Sciatic nerve (tissue), 2 donors: ENCODE data around the gene ELOVL1. TPM values are rescaled to one million over a fixed set of nuclear protein-coding genes. Genes with fewer than 3 reads are reported as not detected.

Experiments used
- ATAC-seq: fragments of 200-7000 bp; cut with Tn5 transposase; one replicate; pipeline ENCODE4 v1.9.1; 2020; ENCODE audit warnings: mild to moderate bottlenecking, moderate library complexity
- DNase-seq: peaks from one replicate; pipeline ENCODE4 v3.0.0-alpha.2; 2020; ENCODE audit warnings: low spot score
- intact Hi-C: fragments of 100-400 bp; cut with DNase I; formaldehyde crosslinking; loops from one replicate; pipeline ENCODE4 v1.14.2; 2022
- total RNA-seq: library from RNA; stranded (reverse); fragmentation: NEBNext Ultra II Directional; extraction: Animal tissue kit (Norgen Biotek cat#: 25700); gene quantifications from one replicate; pipeline ENCODE4 v1.2.1, GENCODE V29; 2021
- donor health status: DM: no; HTN: no; CAD: no.
- donor health status: DM: no; HTN: no; CAD: no.

ELOVL1 gene
- total RNA-seq, 1 donor from 2014 or later: 72.4 TPM

DNA sequence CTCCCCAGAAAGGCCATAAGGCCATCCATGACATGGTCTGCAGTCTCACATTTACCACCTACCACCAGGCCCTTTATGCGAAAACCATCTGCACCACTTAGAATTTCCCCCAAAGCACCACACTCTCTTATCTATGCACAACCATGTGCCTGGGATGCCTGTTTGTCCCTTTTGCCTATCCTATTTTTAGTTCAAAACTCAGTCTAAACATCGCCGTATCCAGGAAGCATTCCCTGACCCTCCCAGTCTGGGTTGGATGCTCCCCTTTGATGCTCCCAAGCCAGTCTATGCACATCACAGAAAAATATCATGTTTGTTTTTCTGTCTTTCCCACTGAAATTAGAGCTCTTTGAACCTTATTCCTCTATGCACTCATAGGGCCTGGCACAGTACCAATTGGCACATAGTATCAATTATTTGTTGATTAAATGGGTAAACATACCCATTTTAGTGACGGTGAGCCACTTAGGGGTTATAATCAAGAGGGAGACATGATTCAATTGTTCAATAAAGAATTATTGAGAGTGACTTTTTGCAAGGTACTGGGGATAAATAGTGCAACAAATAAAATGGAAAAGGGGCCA, 23.5 kb downstream of the ELOVL1 start:
- DNase-seq (no peak), ATAC-seq (no peak)
- intact Hi-C loops: no loop called here

GRCh38 chr1:43340559-43340958, 27.3 kb downstream of the ELOVL1 start:
- DNase-seq: no peak
- ATAC-seq: no peak
- intact Hi-C loops: no loop called here

GRCh38 chr1:43339584-43340232, 28.1 kb downstream of the ELOVL1 start:
- DNase-seq: no peak
- intact Hi-C loops: no loop called here

GRCh38 chr1:43338001-43338400, 29.8 kb downstream of the ELOVL1 start:
- DNase-seq (no peak), ATAC-seq (no peak)
- intact Hi-C loops: no loop called here

More at GRCh38 chr1:43339584-43340232, 28.1 kb downstream of the ELOVL1 start:
- ATAC-seq: no peak

DNA sequence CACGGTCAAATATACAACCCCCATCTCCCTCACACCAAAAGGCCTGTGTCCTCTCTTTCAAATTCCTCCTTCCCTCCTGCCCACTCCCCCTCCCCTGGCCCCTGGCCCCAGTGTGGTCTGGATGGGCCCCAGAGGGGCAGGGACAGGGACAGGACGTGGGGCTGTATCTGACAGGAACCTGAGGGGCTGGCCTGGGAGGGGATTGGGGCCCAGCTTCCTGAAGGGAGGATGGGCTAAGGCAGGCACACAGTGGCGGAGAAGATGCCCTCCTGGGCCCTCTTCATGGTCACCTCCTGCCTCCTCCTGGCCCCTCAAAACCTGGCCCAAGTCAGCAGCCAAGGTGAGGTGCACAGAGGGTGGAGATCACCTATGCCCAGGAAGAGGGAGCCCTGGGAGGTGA, 30.2 kb downstream of the ELOVL1 start, which contains the start of gene MPL:
MPL (plus strand) TSS at position 231 of the 400 bp plus-strand sequence; CDS start at position 262, 31 bp downstream.
- ATAC-seq: no peak
- no peak for DNase-seq
- intact Hi-C loops: no loop called here

- DNase-seq (no peak), ATAC-seq (no peak)
- intact Hi-C loops: no loop called here
These were observed 33.2 kb downstream of the ELOVL1 start for GRCh38 chr1:43334453-43335205.

DNA sequence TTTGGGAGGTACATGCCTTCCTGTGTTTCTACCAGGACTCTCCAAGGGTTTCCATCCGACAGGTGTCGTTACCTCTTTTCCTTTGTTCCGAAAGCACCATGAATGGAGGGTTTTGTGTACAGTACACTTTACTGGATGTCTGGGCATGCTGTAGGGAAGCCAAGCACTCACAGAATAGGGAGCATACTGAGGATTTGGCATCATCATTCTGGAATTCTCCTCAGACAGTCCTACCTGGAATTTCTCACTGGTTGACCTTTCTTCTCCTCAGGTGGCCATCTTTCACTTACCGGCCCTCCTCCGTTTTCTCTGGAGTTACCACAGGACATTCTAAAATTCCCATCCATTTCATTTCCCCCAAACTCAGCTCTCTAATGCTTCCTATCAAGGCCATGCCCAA, 36.1 kb downstream of the ELOVL1 start:
- intact Hi-C loops: no loop called here
- no peak for DNase-seq
- no peak for ATAC-seq

DNA sequence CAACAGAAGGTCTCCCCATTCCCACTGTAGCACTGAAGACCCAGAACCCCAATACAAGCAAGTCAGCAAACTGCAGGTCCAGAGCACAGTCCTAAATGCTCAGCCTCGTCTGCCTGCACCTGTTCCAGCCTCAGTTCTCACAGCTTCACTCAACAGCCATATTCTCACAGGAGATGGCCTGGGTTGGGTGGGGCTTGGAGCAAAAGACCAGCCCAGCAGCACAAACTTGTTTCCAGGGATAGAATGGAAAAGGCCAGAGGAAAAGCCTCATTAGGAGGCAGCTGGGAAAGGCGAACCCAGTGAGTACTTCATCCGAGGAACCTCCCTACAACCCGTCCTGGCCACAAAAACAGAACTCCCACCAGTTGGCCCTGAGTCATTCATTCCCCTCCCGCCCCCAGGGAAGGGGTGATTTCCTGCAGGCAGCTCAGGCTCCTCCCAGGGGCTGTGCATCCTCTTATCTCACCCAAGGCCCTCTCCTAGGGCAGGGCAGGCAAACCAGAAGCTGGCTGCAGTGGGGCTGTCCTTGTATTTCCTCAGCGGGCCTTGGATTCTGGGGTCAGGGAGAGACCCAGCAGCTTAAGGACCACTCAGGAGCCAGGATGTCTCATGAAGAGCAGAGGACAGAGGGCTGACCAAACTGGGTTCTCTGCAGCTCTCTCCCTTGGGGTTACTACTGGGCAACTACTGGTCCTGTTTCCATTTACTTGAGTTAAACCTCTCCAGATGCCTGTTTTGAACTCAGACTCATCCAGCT, 37.6 kb downstream of the ELOVL1 start:
- DNase-seq (no peak), ATAC-seq (peak; percentile 55)
- intact Hi-C loops: no loop called here

- DNase-seq: no peak
- intact Hi-C loops: no loop called here
- ATAC-seq: no peak
These were observed 40.1 kb downstream of the ELOVL1 start for GRCh38 chr1:43327549-43328292.

- DNase-seq: no peak
- no peak for ATAC-seq
- intact Hi-C loops: no loop called here
These were observed 42.4 kb downstream of the ELOVL1 start for GRCh38 chr1:43325381-43325780.

DNA sequence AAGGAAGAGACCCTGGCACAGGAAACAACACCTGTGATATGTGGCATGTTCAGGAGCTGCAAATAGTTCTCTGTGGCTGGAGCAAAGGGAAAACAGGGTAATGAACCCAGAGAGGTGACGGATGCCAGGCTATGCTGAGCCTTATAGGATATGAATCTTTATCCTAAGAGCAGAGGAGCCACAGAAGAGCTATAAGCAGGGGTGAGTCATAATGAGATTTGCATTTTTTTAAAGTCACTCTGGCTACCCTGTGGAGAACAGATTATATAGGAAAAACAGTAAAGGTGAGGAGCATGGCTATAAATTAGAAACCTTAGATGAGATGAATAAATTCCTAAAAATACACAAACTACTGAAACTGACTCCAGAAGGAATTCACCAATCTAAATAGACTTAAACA, 43.0 kb downstream of the ELOVL1 start:
- ATAC-seq: no peak
- DNase-seq: no peak
- intact Hi-C loops: no loop called here

DNA sequence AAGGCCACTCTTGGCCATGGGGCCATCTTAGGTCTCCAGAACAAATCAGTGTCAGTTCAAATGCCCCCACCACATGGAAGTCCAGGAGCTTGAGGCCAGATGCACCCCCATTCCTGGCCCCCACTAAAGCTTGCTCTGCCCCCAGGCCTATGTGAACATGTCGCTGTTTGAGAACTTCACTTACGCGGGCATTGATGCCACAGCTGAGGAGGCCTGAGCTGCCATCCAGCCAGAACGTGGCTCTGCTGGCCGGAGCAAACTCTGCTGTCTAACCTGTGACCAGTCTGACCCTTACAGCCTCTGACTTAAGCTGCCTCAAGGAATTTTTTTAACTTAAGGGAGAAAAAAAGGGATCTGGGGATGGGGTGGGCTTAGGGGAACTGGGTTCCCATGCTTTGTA, 45.3 kb downstream of the ELOVL1 start:
- DNase-seq (peak; percentile 19), ATAC-seq (no peak)
- intact Hi-C loops: no loop called here

- DNase-seq (peak; percentile 49), ATAC-seq (no peak)
- intact Hi-C loops: no loop called here
These were observed 46.4 kb downstream of the ELOVL1 start for GRCh38 chr1:43321331-43321891.

- ATAC-seq: no peak
- peak; percentile 30 for DNase-seq
- intact Hi-C loops: no loop called here
These were observed 48.0 kb downstream of the ELOVL1 start for GRCh38 chr1:43319766-43320165.

DNA sequence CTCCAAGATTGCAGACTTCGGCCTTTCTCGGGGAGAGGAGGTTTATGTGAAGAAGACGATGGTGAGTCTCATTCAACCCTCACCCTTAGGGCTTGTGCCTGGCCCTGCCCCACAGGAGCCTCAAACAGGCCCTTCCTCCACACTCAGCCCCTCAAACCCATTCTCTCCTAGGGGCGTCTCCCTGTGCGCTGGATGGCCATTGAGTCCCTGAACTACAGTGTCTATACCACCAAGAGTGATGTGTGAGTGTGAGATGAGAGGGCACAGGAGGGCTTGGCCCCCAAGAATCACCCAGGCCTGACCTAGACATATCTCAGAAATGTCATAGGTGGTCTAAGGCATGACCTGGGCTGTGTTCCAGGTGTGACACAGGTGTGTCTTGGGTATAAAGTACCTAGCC, 48.5 kb downstream of the ELOVL1 start:
- peak; percentile 12 for ATAC-seq
- intact Hi-C loops: no loop called here
- DNase-seq: peak; percentile 19

GRCh38 chr1:43318831-43319230, 49.0 kb downstream of the ELOVL1 start:
- DNase-seq (peak; percentile 50), ATAC-seq (peak; percentile 29)
- intact Hi-C loops: no loop called here

- intact Hi-C loops: no loop called here
- DNase-seq (peak; percentile 54), ATAC-seq (no peak)
These were observed 49.9 kb downstream of the ELOVL1 start for GRCh38 chr1:43317817-43318471.
